ENCODE data around the gene POU2AF1. TPM values are rescaled to one million over a fixed set of nuclear protein-coding genes. Genes with fewer than 3 reads are reported as not detected.
A peak's percentile ranks its signal among the peaks of the same experiment; 100 is the strongest.

Gene POU2AF1
- total and polyA plus RNA-seq, 8 donors = 0.38 to 4.5 (median 0.98) TPM

DNA sequence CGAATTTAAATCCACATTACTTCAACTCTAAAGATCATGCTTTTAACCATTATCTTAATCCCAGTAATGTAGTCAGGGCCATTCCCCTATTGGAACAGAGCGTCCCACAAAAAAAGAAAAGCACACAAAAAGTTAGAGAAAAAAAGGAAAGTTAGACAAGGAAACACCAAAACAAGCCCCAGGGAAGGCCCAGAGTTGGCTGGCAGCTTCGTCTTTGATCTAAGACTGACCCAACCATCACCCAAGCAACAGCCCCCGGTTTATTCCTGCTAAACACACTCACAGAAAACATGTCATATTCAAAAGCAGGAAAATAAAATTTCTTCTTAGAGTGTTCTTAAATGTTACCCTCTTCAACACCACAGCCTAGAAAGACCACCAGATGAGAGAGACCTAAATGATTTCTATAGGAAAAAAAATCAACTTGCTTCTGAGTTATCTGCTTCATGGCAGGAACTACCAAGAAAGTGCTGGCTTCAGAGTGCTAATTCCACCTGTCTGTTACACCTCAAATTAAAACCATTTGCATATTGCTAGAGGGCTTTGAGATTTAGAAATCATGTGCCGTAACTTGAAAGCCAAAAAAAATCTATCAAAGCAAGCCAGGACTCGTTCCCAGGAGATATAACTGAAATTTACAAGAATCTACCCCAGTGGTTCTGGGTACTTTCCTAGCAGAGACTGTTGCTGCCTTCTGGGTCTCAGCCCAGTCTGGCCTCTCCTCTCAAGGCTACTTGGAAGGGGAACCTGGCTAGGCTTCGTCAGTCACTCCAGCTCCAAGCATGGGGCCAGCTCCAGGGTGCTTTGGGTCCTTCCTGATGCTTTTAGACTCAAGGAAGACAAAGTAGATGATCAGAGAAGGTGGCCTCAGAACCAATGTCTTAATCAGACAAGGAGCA lies 49.5 kb downstream of the POU2AF1 start:
- ATAC-seq = peak; percentile 18
- peak in 1 of 4 donors; percentile 48 for DNase-seq
- intact Hi-C loops (cut with DNase I) = no loop called here
- no peaks in the 10 kb centered on the region for H3K27me3 ChIP-seq
- no peaks in the 10 kb centered on the region for H3K4me1 ChIP-seq
- no peaks in the 10 kb centered on the region for H3K36me3 ChIP-seq
- H3K27ac ChIP-seq = no peak overlapping the region
- TF ChIP-seq, protein P1, sequence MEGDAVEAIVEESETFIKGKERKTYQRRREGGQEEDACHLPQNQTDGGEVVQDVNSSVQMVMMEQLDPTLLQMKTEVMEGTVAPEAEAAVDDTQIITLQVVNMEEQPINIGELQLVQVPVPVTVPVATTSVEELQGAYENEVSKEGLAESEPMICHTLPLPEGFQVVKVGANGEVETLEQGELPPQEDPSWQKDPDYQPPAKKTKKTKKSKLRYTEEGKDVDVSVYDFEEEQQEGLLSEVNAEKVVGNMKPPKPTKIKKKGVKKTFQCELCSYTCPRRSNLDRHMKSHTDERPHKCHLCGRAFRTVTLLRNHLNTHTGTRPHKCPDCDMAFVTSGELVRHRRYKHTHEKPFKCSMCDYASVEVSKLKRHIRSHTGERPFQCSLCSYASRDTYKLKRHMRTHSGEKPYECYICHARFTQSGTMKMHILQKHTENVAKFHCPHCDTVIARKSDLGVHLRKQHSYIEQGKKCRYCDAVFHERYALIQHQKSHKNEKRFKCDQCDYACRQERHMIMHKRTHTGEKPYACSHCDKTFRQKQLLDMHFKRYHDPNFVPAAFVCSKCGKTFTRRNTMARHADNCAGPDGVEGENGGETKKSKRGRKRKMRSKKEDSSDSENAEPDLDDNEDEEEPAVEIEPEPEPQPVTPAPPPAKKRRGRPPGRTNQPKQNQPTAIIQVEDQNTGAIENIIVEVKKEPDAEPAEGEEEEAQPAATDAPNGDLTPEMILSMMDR (IDR thresholded peaks at IDR 0.05) = no peak
- no peak overlapping the region for H3K4me3 ChIP-seq
- no peaks in the 10 kb centered on the region for H3K9me3 ChIP-seq

DNA sequence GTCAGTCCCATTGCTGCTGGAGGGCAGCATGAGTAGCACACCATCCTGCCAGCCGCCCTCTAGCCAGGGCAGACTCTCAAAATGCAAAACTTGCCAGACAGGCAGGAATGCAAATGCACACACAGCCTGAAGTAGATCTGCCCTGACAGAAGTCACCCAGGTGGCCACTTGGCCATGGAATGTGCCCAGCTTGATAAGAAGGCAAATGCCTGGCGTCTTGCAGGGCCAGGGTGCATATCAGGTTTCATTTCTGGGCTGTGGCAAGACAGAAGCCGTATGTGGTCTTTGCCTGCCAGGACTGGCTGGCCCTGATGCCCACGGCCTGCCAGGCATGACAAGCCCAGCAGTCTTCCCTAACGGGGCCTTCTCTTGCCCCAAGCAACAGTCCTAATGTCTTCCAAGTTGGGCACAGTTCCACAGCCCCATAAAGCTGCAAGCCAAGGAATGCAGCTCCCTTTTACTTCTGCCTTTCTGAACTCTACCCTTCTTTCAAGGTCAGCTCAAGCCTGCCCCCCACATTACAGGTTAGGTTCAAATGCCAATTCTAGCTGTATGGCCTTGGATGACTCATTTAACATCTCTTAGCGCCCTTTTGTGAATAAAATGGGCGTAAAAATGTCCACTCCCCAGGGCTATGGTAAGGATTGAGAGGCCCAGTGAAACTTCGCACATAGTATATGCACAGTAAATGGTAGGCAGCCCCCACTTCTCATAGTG lies 51.0 kb downstream of the POU2AF1 start:
- intact Hi-C loops (cut with DNase I) = no loop called here
- H3K27ac ChIP-seq = peak overlapping the region in 1 of 2 donors; percentile 11
- peak in 3 of 4 donors; percentile 63 to 86 (median 82) for DNase-seq

DNA sequence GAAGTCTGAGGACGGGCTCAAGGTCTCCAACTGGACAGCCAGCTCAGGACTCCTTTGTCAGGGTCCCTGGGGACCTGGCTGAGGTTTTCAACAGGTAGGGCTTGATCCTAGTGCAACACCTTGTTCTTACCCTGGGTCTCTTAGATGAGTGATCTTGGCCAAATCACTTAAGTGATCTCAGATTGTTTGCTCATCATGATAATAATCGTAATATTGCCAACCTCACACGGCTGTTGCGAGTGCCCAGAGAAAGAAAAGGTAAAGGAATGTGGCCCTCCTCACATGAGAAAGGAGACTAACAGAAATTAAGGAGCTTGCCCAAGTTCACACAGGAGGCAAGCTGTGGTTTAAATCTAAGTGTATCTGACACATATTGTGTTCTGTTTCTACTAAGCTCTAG lies 52.3 kb downstream of the POU2AF1 start:
- no peaks in the 10 kb centered on the region for H3K9me3 ChIP-seq
- DNase-seq (no peak), ATAC-seq (peak; percentile 19)
- H3K27ac ChIP-seq = peak overlapping the region in 1 of 2 donors; percentile 11
- H3K4me3 ChIP-seq = no peak overlapping the region
- H3K4me1 ChIP-seq = no peaks in the 10 kb centered on the region
- H3K27me3 ChIP-seq = no peaks in the 10 kb centered on the region
- TF ChIP-seq, protein P1 (IDR thresholded peaks at IDR 0.05) = no peak
- H3K36me3 ChIP-seq = no peaks in the 10 kb centered on the region
- intact Hi-C loops (cut with DNase I) = no loop called here

More for the DNA sequence above, 51.0 kb downstream of the POU2AF1 start:
- H3K4me1 ChIP-seq = no peaks in the 10 kb centered on the region
- ATAC-seq = peak; percentile 89
- no peaks in the 10 kb centered on the region for H3K9me3 ChIP-seq
- H3K4me3 ChIP-seq = no peak overlapping the region
- H3K36me3 ChIP-seq = no peaks in the 10 kb centered on the region
- TF ChIP-seq, protein P1 (IDR thresholded peaks at IDR 0.05) = no peak
- H3K27me3 ChIP-seq = no peaks in the 10 kb centered on the region

- DNase-seq (no peak), ATAC-seq (no peak)
- Histone ChIP-seq H3K4me3 (no peak overlapping the region), H3K27ac (no peak overlapping the region), H3K27me3 (no peaks in the 10 kb centered on the region), H3K4me1 (peaks cover 0 to 5% of the 10 kb centered on the region in 2 donors), H3K36me3 (no peaks in the 10 kb centered on the region), H3K9me3 (no peaks in the 10 kb centered on the region)
- intact Hi-C loops (cut with DNase I) = no loop called here
- TF ChIP-seq, protein P1 (IDR thresholded peaks at IDR 0.05) = no peak
These were observed 53.8 kb downstream of the POU2AF1 start for GRCh38 chr11:111325259-111325658.

DNA sequence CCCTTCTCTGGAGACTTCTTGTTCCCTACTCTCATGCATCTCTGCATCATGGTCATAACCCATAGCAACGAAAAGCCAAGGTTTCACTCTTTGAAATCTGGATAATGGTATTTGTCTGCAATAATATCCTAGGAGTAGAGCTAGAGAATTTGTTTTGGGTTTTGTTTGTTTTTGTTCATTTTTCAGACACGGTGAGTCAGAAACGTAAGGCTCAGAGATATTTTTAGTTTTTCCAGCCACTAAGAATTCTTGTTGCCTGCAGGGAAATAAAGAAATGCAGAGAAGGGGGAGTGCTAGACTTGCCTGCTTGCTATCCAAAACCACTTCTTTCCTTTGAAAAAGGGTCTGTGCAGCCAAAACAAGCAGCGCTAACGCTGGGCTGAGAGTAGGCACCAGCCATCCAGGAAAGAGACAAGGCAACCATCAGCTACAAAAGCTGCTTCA lies 54.8 kb downstream of the POU2AF1 start:
- TF ChIP-seq, protein P1 (IDR thresholded peaks at IDR 0.05) = no peak
- intact Hi-C loops (cut with DNase I) = no loop called here
- Histone ChIP-seq H3K27me3 (no peaks in the 10 kb centered on the region), H3K36me3 (no peaks in the 10 kb centered on the region), H3K4me3 (no peak overlapping the region), H3K4me1 (peaks cover 0 to 5% of the 10 kb centered on the region in 2 donors), H3K27ac (peak overlapping the region in 1 of 2 donors; percentile 21), H3K9me3 (no peaks in the 10 kb centered on the region)
- no peak for ATAC-seq
- no peak for DNase-seq

Measured in left lung (tissue), 10 donors.